Neural progenitor cell (in vitro differentiated cells): Measurements from ENCODE around the gene SYTL3.

ENCODE experiments used
- EZH2 ChIP-seq: fragments of 200-600 bp; sonication (generic); IDR thresholded peaks from 2 replicates; pipeline ENCODE4 v1.6.1; 2017; ENCODE audit warnings: antibody characterized with exemption, mild to moderate bottlenecking, moderate library complexity
- TF ChIP-seq, protein P1 (sequence below): fragments of 200-600 bp; sonication (generic); IDR thresholded peaks from 2 replicates; pipeline ENCODE4 v1.5.1; 2017; ENCODE audit warnings: antibody characterized with exemption, mild to moderate bottlenecking

DNA sequence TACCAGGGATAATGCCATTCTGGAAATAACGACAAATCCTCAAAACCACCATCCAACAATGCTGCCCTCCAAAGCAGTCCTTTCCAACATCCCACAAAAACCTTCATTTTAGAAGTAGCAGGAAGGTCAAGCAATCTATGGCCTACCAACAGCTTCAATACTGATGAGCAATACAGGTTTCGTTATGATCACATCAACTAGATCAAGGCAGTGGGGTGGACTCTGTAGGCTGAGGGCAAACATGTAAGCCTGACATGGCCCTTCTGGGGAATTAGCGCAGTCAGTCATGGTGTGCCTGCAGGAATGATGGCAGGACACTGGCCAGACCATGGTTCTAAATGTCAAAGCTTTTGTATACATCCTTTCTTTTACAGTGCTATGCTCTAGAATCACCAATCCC, 127.7 kb downstream of the SYTL3 start:
- TF ChIP-seq, protein P1, sequence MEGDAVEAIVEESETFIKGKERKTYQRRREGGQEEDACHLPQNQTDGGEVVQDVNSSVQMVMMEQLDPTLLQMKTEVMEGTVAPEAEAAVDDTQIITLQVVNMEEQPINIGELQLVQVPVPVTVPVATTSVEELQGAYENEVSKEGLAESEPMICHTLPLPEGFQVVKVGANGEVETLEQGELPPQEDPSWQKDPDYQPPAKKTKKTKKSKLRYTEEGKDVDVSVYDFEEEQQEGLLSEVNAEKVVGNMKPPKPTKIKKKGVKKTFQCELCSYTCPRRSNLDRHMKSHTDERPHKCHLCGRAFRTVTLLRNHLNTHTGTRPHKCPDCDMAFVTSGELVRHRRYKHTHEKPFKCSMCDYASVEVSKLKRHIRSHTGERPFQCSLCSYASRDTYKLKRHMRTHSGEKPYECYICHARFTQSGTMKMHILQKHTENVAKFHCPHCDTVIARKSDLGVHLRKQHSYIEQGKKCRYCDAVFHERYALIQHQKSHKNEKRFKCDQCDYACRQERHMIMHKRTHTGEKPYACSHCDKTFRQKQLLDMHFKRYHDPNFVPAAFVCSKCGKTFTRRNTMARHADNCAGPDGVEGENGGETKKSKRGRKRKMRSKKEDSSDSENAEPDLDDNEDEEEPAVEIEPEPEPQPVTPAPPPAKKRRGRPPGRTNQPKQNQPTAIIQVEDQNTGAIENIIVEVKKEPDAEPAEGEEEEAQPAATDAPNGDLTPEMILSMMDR: no peak
- no peak for TF ChIP-seq EZH2
